C4-2B (cell line): ENCODE measurements around the gene TNS2.

Experiments
- H3K27ac ChIP-seq: fragments of 450-650 bp; 2 replicates; pipeline ENCODE4 v1.5.1; 2017
- ZFX ChIP-seq: fragments of 450-650 bp; IDR thresholded peaks from 2 replicates; pipeline ENCODE4 v1.6.1; 2017
- TF ChIP-seq, protein P1 (sequence below): fragments of 450-650 bp; conservative IDR thresholded peaks from 2 replicates; pipeline ENCODE4 v1.5.1; 2017; ENCODE audit warnings: mild to moderate bottlenecking

The TNS2 gene

GRCh38 chr12:53049571-53050318, at the start of gene TNS2:
TSS of gene TNS2 (plus strand) at chr12:53050065. CDS start at chr12:53050186, 121 bp downstream.
- peak within 1 kb of the TSS; percentile 96 for H3K27ac ChIP-seq
- TF ChIP-seq, protein P1, sequence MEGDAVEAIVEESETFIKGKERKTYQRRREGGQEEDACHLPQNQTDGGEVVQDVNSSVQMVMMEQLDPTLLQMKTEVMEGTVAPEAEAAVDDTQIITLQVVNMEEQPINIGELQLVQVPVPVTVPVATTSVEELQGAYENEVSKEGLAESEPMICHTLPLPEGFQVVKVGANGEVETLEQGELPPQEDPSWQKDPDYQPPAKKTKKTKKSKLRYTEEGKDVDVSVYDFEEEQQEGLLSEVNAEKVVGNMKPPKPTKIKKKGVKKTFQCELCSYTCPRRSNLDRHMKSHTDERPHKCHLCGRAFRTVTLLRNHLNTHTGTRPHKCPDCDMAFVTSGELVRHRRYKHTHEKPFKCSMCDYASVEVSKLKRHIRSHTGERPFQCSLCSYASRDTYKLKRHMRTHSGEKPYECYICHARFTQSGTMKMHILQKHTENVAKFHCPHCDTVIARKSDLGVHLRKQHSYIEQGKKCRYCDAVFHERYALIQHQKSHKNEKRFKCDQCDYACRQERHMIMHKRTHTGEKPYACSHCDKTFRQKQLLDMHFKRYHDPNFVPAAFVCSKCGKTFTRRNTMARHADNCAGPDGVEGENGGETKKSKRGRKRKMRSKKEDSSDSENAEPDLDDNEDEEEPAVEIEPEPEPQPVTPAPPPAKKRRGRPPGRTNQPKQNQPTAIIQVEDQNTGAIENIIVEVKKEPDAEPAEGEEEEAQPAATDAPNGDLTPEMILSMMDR, result no peak
- peak; percentile 43; the same call in 1 of the 2 replicates for TF ChIP-seq ZFX

GRCh38 chr12:53004178-53004577, 45.7 kb upstream of the TNS2 start:
- TF ChIP-seq, protein P1, result no peak
- TF ChIP-seq ZFX, result no peak
- H3K27ac ChIP-seq, result no peak overlapping the region

GRCh38 chr12:53004582-53004981, 45.3 kb upstream of the TNS2 start:
- no peak overlapping the region for H3K27ac ChIP-seq
- no peak for TF ChIP-seq ZFX
- TF ChIP-seq, protein P1, result no peak

- H3K27ac ChIP-seq, result peak overlapping the region; percentile 100
- TF ChIP-seq, protein P1, result no peak
- no peak for TF ChIP-seq ZFX
Measured at GRCh38 chr12:53005215-53005985, 44.5 kb upstream of the TNS2 start.

- no peak for TF ChIP-seq ZFX
- TF ChIP-seq, protein P1, result no peak
- peak within 1 kb of the TSS; percentile 100 for H3K27ac ChIP-seq
Measured at GRCh38 chr12:53005986-53006809, 43.7 kb upstream of the TNS2 start, which contains the start of gene EIF4B. TSS of gene EIF4B (plus strand) at chr12:53006456. CDS start at chr12:53006484, 28 bp downstream.

DNA sequence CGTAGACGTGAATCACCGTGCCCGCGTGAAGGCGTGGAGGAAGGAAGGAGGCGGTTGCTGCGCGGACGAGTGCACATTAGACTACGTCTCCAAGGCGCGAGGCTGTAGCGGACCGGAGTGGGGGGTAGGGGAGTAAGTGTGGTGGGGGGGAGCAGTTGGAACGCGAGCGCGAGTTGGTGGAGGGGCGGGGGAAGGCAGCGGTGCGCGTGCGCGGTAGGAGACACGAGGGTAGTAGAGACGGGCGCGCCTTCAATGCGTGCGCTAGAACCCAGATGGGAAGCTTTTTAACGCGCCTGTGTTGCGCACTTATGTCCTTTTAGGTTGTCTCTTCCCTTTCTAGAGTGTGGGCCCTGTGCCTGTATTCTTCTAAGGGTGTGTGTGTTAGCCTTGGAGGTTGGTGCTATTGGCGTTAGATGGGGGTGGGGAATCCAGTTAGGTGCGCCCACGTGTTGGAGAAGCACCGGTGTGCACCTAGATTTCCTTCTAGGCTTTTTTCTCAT, 43.0 kb upstream of the TNS2 start:
- TF ChIP-seq, protein P1, result no peak
- TF ChIP-seq ZFX, result no peak
- peak overlapping the region; percentile 100 for H3K27ac ChIP-seq
